H1 (cell line): ENCODE measurements around the gene SHMT2. TPM values are rescaled to one million over a fixed set of nuclear protein-coding genes. Genes with fewer than 3 reads are reported as not detected.

Source experiments
- BACH1 ChIP-seq: IDR thresholded peaks from 2 replicates; pipeline ENCODE4 v1.6.1; 2012; ENCODE audit warnings: low read length, improper control_type of control experiment
- CHD1 ChIP-seq: IDR thresholded peaks from 2 replicates; pipeline ENCODE4 v1.6.1; 2012; ENCODE audit warnings: low read depth, low read length, improper control_type of control experiment
- JUN ChIP-seq: IDR thresholded peaks from 2 replicates; pipeline ENCODE4 v1.6.1; 2011; ENCODE audit warnings: low read depth, mild to moderate bottlenecking, improper control_type of control experiment, low read length
- JUND ChIP-seq: IDR thresholded peaks from 2 replicates; pipeline ENCODE4 v1.6.1; 2011; ENCODE audit warnings: mild to moderate bottlenecking, improper control_type of control experiment, low read length
- MAFK ChIP-seq: IDR thresholded peaks from 2 replicates; pipeline ENCODE4 v1.6.1; 2012; ENCODE audit warnings: low read depth, mild to moderate bottlenecking, improper control_type of control experiment, low read length
- MAX ChIP-seq: IDR thresholded peaks from 2 replicates; pipeline ENCODE4 v1.6.1; 2012; ENCODE audit warnings: inconsistent platforms
- PHF8 ChIP-seq: fragments of 200-600 bp; sonication (generic); conservative IDR thresholded peaks from 2 replicates; pipeline ENCODE4 v1.7.1; 2012; ENCODE audit warnings: low read depth, mild to moderate bottlenecking, inconsistent platforms, low read length, moderate library complexity
- RBBP5 ChIP-seq: IDR thresholded peaks from 2 replicates; pipeline ENCODE4 v1.7.1; 2012; ENCODE audit warnings: low read depth, mild to moderate bottlenecking, inconsistent platforms, low read length, moderate library complexity, borderline replicate concordance
- RNF2 ChIP-seq: fragments of 200-900, 300-1000 bp; sonication (generic); IDR thresholded peaks from 2 replicates; pipeline ENCODE4 v1.7.1; 2016; ENCODE audit warnings: borderline replicate concordance, low read depth, mild to moderate bottlenecking, antibody characterized with exemption, low read length; ENCODE audit not compliant: poor library complexity, severe bottlenecking; ENCODE audit errors: missing control alignments
- polyA plus RNA-seq, 7 experiments: library from polyadenylated mRNA; depleted of rRNA in 3 of 7; stranded (reverse) in 5 of 7; unstranded in 2 of 7; fragments of >200 nt in 5 of 7; fragments of 200-250 nt in 2 of 7; gene quantifications; 1 replicate in 5 of 7; 2 replicates in 1 of 7; 4 replicates in 1 of 7; pipeline versions ENCODE4 v1.2.1 to v1.2.3, GENCODE V29; 2011 to 2013; ENCODE audit warnings: missing spikeins in 2 of 7, mixed read lengths in 2 of 7
- total RNA-seq: library from RNA; stranded (reverse); fragmentation: NEBNext Ultra II Directional; extraction: Animal tissue kit (Norgen Biotek cat#: 25700); gene quantifications from 2 replicates; pipeline ENCODE4 v1.2.1, GENCODE V29; 2021
- TF ChIP-seq, protein P1 (sequence below): fragments of 300-600 bp; sonication (generic); IDR thresholded peaks from 2 replicates; pipeline ENCODE4 v1.7.1; 2012; ENCODE audit warnings: low read length, moderate library complexity, mild to moderate bottlenecking, inconsistent platforms; ENCODE audit not compliant: insufficient replicate concordance

Gene SHMT2
- total and polyA plus RNA-seq, 2 of the 8 experiments (the other 6 are each of a cell fraction or from before 2014, with no cell fraction given): 274 to 520 TPM

DNA sequence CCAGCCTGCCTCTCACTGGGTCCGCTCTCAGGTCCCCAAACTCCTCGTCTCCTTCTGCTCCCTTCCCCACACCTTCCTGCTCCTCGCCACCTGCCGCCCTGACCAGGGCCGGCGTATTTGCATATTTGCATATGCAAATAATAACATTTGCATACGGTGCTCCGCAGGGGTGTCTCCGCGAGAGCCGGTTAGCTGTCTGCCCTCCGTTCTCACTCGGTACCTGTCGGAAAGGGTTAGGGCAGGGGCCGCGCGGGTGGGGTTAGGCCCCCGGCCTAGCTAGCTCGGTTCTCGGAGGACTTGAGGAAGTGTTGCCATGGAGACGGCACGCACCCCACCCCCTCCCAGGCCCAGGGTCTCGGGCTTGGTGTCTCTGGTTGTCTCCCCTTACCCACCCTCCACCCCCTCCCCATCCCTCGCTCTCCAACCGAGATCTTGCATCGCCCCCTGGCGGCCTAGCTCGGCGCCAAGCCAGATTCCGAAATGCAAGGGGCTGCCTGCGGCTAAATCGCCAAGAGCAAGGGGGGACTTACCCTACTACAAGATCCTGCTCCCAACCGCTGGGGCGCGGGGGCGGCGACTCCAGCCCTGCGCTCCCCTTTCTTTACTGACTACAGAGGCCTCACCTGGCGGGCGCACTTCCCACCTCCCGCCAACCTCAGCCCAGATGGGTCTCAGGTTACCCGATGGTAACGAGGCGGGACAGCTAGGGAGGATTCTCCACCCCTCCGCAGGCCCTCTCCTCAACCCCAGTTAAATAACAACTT lies 13.4 kb downstream of the SHMT2 start (continued):
- TF ChIP-seq, protein P1, sequence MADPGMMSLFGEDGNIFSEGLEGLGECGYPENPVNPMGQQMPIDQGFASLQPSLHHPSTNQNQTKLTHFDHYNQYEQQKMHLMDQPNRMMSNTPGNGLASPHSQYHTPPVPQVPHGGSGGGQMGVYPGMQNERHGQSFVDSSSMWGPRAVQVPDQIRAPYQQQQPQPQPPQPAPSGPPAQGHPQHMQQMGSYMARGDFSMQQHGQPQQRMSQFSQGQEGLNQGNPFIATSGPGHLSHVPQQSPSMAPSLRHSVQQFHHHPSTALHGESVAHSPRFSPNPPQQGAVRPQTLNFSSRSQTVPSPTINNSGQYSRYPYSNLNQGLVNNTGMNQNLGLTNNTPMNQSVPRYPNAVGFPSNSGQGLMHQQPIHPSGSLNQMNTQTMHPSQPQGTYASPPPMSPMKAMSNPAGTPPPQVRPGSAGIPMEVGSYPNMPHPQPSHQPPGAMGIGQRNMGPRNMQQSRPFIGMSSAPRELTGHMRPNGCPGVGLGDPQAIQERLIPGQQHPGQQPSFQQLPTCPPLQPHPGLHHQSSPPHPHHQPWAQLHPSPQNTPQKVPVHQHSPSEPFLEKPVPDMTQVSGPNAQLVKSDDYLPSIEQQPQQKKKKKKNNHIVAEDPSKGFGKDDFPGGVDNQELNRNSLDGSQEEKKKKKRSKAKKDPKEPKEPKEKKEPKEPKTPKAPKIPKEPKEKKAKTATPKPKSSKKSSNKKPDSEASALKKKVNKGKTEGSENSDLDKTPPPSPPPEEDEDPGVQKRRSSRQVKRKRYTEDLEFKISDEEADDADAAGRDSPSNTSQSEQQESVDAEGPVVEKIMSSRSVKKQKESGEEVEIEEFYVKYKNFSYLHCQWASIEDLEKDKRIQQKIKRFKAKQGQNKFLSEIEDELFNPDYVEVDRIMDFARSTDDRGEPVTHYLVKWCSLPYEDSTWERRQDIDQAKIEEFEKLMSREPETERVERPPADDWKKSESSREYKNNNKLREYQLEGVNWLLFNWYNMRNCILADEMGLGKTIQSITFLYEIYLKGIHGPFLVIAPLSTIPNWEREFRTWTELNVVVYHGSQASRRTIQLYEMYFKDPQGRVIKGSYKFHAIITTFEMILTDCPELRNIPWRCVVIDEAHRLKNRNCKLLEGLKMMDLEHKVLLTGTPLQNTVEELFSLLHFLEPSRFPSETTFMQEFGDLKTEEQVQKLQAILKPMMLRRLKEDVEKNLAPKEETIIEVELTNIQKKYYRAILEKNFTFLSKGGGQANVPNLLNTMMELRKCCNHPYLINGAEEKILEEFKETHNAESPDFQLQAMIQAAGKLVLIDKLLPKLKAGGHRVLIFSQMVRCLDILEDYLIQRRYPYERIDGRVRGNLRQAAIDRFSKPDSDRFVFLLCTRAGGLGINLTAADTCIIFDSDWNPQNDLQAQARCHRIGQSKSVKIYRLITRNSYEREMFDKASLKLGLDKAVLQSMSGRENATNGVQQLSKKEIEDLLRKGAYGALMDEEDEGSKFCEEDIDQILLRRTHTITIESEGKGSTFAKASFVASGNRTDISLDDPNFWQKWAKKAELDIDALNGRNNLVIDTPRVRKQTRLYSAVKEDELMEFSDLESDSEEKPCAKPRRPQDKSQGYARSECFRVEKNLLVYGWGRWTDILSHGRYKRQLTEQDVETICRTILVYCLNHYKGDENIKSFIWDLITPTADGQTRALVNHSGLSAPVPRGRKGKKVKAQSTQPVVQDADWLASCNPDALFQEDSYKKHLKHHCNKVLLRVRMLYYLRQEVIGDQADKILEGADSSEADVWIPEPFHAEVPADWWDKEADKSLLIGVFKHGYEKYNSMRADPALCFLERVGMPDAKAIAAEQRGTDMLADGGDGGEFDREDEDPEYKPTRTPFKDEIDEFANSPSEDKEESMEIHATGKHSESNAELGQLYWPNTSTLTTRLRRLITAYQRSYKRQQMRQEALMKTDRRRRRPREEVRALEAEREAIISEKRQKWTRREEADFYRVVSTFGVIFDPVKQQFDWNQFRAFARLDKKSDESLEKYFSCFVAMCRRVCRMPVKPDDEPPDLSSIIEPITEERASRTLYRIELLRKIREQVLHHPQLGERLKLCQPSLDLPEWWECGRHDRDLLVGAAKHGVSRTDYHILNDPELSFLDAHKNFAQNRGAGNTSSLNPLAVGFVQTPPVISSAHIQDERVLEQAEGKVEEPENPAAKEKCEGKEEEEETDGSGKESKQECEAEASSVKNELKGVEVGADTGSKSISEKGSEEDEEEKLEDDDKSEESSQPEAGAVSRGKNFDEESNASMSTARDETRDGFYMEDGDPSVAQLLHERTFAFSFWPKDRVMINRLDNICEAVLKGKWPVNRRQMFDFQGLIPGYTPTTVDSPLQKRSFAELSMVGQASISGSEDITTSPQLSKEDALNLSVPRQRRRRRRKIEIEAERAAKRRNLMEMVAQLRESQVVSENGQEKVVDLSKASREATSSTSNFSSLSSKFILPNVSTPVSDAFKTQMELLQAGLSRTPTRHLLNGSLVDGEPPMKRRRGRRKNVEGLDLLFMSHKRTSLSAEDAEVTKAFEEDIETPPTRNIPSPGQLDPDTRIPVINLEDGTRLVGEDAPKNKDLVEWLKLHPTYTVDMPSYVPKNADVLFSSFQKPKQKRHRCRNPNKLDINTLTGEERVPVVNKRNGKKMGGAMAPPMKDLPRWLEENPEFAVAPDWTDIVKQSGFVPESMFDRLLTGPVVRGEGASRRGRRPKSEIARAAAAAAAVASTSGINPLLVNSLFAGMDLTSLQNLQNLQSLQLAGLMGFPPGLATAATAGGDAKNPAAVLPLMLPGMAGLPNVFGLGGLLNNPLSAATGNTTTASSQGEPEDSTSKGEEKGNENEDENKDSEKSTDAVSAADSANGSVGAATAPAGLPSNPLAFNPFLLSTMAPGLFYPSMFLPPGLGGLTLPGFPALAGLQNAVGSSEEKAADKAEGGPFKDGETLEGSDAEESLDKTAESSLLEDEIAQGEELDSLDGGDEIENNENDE: no peak
- TF ChIP-seq PHF8 (no peak), BACH1 (no peak), RNF2 (no peak), MAFK (peak; percentile 49; the same call in 1 of the 2 replicates), CHD1 (no peak), JUND (no peak), MAX (peak; percentile 50), JUN (no peak), RBBP5 (no peak)
